ENCODE data around the gene FMNL3. TPM values are rescaled to one million over a fixed set of nuclear protein-coding genes. Genes with fewer than 3 reads are reported as not detected.

Gene FMNL3
- total RNA-seq, 4 donors from 2014 or later, result 48.3 to 64.2 (median 58.9) TPM

GRCh38 chr12:49655595-49656236 is 51.5 kb downstream of the FMNL3 start:
- no peaks in the 10 kb centered on the region for H3K27me3 ChIP-seq
- DNase-seq (ENCODE audit: low spot score in 2 of 2), result no peak
- 73 to 80% methylated on average over 2 of the region's 2 CpGs for WGBS, 2 donors
- H3K27ac ChIP-seq, result peak overlapping the region in 1 of 4 donors; percentile 45
- no peaks in the 10 kb centered on the region for H3K9me3 ChIP-seq
- TF ChIP-seq CTCF (IDR thresholded peaks at IDR 0.05) (no peak), POLR2A (IDR thresholded peaks at IDR 0.05) (no peak), EP300 (IDR thresholded peaks at IDR 0.05) (no peak)
- H3K4me3 ChIP-seq, result no peak overlapping the region
- H3K4me1 ChIP-seq, result peaks cover 0 to 16% (median 5%) of the 10 kb centered on the region in 4 donors
- peaks cover 1 to 100% (median 14%) of the 10 kb centered on the region in 3 donors for H3K36me3 ChIP-seq

- Histone ChIP-seq H3K4me3 (no peak overlapping the region), H3K36me3 (peaks cover 5 to 100% (median 14%) of the 10 kb centered on the region in 3 donors), H3K4me1 (peaks cover 0 to 7% (median under 1%) of the 10 kb centered on the region in 4 donors), H3K27ac (no peak overlapping the region), H3K27me3 (no peaks in the 10 kb centered on the region), H3K9me3 (no peaks in the 10 kb centered on the region)
- 92 to 94% methylated on average over 5 of the region's 5 CpGs for WGBS, 2 donors
- DNase-seq (ENCODE audit: low spot score in 2 of 2), result no peak
- TF ChIP-seq CTCF (IDR thresholded peaks at IDR 0.05) (no peak), EP300 (IDR thresholded peaks at IDR 0.05) (no peak), POLR2A (IDR thresholded peaks at IDR 0.05) (no peak)
These were observed 52.5 kb downstream of the FMNL3 start for GRCh38 chr12:49654715-49655114.

DNA sequence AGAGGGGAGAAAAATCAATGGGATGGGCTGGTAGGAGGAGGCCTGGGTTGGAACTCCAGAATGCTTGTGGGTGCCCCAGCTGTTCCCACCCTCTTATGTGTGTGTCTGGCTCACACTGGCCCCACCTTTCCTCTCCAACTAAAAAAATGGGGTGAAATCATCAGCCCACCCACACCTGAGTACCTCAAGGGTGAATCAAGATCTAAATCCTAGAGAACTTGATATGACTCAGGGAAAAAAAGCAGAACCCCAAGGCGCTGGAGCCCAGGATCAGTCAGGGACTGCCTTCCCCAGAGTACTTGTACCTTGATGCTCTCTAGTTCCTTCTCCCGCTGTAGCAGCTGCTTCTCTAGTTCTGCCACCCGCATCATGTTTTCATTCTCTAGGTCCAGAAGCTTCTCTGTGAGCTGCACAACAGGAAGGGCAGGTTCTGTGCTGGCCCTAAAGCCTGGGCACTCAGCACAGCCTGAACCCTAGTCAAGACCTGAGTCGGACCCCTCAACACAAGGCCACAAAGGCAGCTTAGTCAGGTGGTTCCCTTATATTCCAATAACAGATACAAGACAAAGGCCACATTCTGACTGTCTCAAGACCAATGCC is 54.2 kb downstream of the FMNL3 start:
- Histone ChIP-seq H3K36me3 (peaks cover 5 to 100% (median 14%) of the 10 kb centered on the region in 3 donors), H3K4me3 (no peak overlapping the region), H3K4me1 (peaks cover 0 to 18% (median 3%) of the 10 kb centered on the region in 4 donors), H3K27me3 (no peaks in the 10 kb centered on the region), H3K27ac (peak overlapping the region in 1 of 4 donors; percentile 81), H3K9me3 (no peaks in the 10 kb centered on the region)
- DNase-seq (ENCODE audit: low spot score in 2 of 2), result no peak
- 89 to 94% methylated on average over 4 of the region's 4 CpGs for WGBS, 2 donors
- TF ChIP-seq CTCF (IDR thresholded peaks at IDR 0.05), result no peak
- TF ChIP-seq EP300 (IDR thresholded peaks at IDR 0.05), result no peak
- no peak for TF ChIP-seq POLR2A (IDR thresholded peaks at IDR 0.05)

DNA sequence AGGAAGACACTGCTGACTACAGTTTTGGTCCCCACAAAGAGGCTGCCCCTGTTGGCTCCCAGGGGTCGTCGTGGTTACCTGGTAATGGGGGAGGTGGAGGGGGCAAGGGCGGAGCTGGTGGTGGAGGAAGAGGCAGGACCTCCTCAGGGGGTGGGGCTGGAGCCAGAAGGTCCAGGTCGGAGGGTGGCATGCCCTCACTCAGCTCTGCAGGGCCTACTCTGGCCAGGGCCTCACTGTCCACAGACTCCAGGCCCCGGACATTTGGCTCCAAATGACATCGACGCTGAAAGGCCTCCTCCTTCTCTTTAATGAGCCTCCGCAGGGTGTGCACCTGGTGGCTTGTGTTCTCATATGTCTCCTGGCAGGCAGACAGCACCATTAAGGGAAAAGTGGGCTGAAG is 55.4 kb downstream of the FMNL3 start:
- WGBS, 2 donors, result 61 to 62% methylated on average over 8 of the region's 8 CpGs
- peaks cover 0 to 30% (median 6%) of the 10 kb centered on the region in 4 donors for H3K4me1 ChIP-seq
- H3K27me3 ChIP-seq, result no peaks in the 10 kb centered on the region
- H3K36me3 ChIP-seq, result peaks cover 5 to 100% (median 7%) of the 10 kb centered on the region in 3 donors
- no peaks in the 10 kb centered on the region for H3K9me3 ChIP-seq
- no peak overlapping the region for H3K4me3 ChIP-seq
- TF ChIP-seq CTCF (IDR thresholded peaks at IDR 0.05), result no peak
- TF ChIP-seq EP300 (IDR thresholded peaks at IDR 0.05), result no peak
- TF ChIP-seq POLR2A (IDR thresholded peaks at IDR 0.05), result no peak
- DNase-seq (ENCODE audit: low spot score in 2 of 2), result no peak
- peak overlapping the region in 1 of 4 donors; percentile 81 for H3K27ac ChIP-seq

DNA sequence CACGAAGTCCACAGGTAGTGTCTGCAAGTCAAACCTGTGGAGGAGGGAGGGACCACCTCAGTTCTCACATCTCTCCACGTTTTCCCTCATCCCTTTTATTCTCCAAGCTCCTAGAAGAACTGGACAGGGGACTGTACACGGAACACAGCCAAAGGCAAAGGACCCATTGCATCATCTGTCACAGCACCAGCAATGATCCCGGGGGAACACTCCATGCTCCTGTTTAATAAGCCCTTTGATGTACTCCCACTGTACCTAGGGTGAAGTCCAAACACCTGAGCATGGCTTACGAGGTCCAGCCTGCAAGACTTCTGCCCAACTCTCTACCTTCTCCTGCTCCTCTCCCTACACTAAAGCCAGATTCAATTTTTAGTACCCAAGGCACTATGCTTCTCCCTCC is 57.3 kb downstream of the FMNL3 start:
- no peak overlapping the region for H3K4me3 ChIP-seq
- H3K4me1 ChIP-seq, result peaks cover 0 to 38% (median 10%) of the 10 kb centered on the region in 4 donors
- H3K36me3 ChIP-seq, result peaks cover 2 to 99% (median 5%) of the 10 kb centered on the region in 3 donors
- WGBS, 2 donors, result 82 to 84% methylated on average over 5 of the region's 5 CpGs
- H3K9me3 ChIP-seq, result no peaks in the 10 kb centered on the region
- no peak for TF ChIP-seq POLR2A (IDR thresholded peaks at IDR 0.05)
- TF ChIP-seq EP300 (IDR thresholded peaks at IDR 0.05), result no peak
- no peak for TF ChIP-seq CTCF (IDR thresholded peaks at IDR 0.05)
- H3K27me3 ChIP-seq, result no peaks in the 10 kb centered on the region
- H3K27ac ChIP-seq, result peak overlapping the region in 1 of 4 donors; percentile 81
- DNase-seq (ENCODE audit: low spot score in 2 of 2), result no peak
